22Rv1 (cell line): ENCODE measurements around the gene NLRC3.

Experiments used
- CTCF ChIP-seq: fragments of 450-650 bp; IDR thresholded peaks from 2 replicates; pipeline ENCODE4 v1.5.1; 2017; ENCODE audit warnings: mild to moderate bottlenecking
- ZFX ChIP-seq: fragments of 450-650 bp; IDR thresholded peaks from 2 replicates; pipeline ENCODE4 v1.6.1; 2017; ENCODE audit warnings: antibody characterized with exemption, borderline replicate concordance

GRCh38 chr16:3569851-3570250 is 7.4 kb downstream of the NLRC3 start:
- TF ChIP-seq CTCF = no peak
- TF ChIP-seq ZFX = no peak
